K562 (cell line): ENCODE results near the gene CLCNKA. TPM values are rescaled to one million over a fixed set of nuclear protein-coding genes. Genes with fewer than 3 reads are reported as not detected.

Source experiments
- ARID2 ChIP-seq: fragments of 450-650 bp; IDR thresholded peaks from 2 replicates; pipeline ENCODE4 v1.6.1; 2017; ENCODE audit warnings: antibody characterized with exemption, mild to moderate bottlenecking
- ATF7 ChIP-seq: fragments of 450-650 bp; IDR thresholded peaks from 2 replicates; pipeline ENCODE4 v1.7.1; 2014; ENCODE audit warnings: mild to moderate bottlenecking, moderate library complexity
- BACH1 ChIP-seq: fragments of 200-800 bp; sonication (Bioruptor generic); IDR thresholded peaks from 2 replicates; pipeline ENCODE4 v1.6.1; 2016; ENCODE audit warnings: missing genetic modification characterization, missing compliant biosample characterization
- FOS ChIP-seq: IDR thresholded peaks from 3 replicates; pipeline ENCODE4 v1.6.1; 2011; ENCODE audit not compliant: insufficient read length; ENCODE audit errors: extremely low read depth
- FOXP4 ChIP-seq: sonication (generic); formaldehyde crosslinking; IDR thresholded peaks from 2 replicates; pipeline ENCODE4 v1.8.0; 2022; ENCODE audit warnings: mild to moderate bottlenecking, missing genetic modification reagents, borderline replicate concordance
- GATA2 ChIP-seq: sonication (generic); formaldehyde crosslinking; IDR thresholded peaks from 2 replicates; pipeline ENCODE4 v1.4.0; 2020; ENCODE audit warnings: mild to moderate bottlenecking, missing genetic modification reagents
- IRF9 ChIP-seq: fragments of 450-650 bp; IDR thresholded peaks from 2 replicates; pipeline ENCODE4 v1.6.1; 2016; ENCODE audit warnings: missing biosample characterization, missing genetic modification characterization
- MAX ChIP-seq: sonication (generic); formaldehyde crosslinking; IDR thresholded peaks from 2 replicates; pipeline ENCODE4 v1.9.0; 2022; ENCODE audit warnings: mild to moderate bottlenecking, missing genetic modification reagents
- RBM39 ChIP-seq: fragments of 200-400 bp; formaldehyde crosslinking; optimal IDR thresholded peaks from 2 replicates; pipeline ENCODE3; 2018; ENCODE audit warnings: low read depth, low read length
- SMARCC2 ChIP-seq: fragments of 450-650 bp; IDR thresholded peaks from 2 replicates; pipeline ENCODE4 v1.6.1; 2017; ENCODE audit warnings: antibody characterized with exemption, moderate library complexity, mild to moderate bottlenecking, low read depth
- ZBTB5 ChIP-seq: fragments of 450-650 bp; IDR thresholded peaks from 2 replicates; pipeline ENCODE4 v1.6.1; 2017; ENCODE audit warnings: antibody characterized with exemption
- ZNF146 ChIP-seq: IDR thresholded peaks from one replicate; pipeline ENCODE4 v1.6.1; 2018; ENCODE audit warnings: missing compliant biosample characterization; ENCODE audit not compliant: unreplicated experiment
- polyA plus RNA-seq, 8 experiments: library from polyadenylated mRNA; depleted of rRNA in 4 of 8; stranded (reverse) in 5 of 8; unstranded in 3 of 8; fragments of >200 nt; fragmentation: Nextera tagmentation in 2 of 8; fragmentation: Illumina TruSeq in 1 of 8; extraction: Ambion mirVana in 2 of 8; extraction: Trizol in 1 of 8; gene quantifications; 2 replicates each; pipeline versions ENCODE4 v1.2.1 to v1.2.3, GENCODE V29; 2011 to 2014; ENCODE audit warnings: inconsistent platforms in 1 of 8, missing spikeins in 1 of 8
- total RNA-seq, 7 experiments: library from RNA; depleted of rRNA in 6 of 7; stranded (reverse); fragments of >200 nt in 6 of 7; fragmentation: Illumina TruSeq in 2 of 7; extraction: Trizol in 2 of 7; gene quantifications; 2 replicates each; pipeline versions ENCODE4 v1.2.1 to v1.2.3, GENCODE V29; 2011 to 2021; ENCODE audit warnings: low replicate concordance in 1 of 7
- TF ChIP-seq, protein P1 (sequence below): sonication (generic); formaldehyde crosslinking; IDR thresholded peaks from 2 replicates; pipeline ENCODE4 v1.9.0; 2022; ENCODE audit warnings: mild to moderate bottlenecking, missing genetic modification reagents
- TF ChIP-seq, protein P2 (sequence below): fragments of 250-450 bp; sonication (Bioruptor Pico); IDR thresholded peaks from 2 replicates; pipeline ENCODE4 v1.4.0; 2020; ENCODE audit warnings: mild to moderate bottlenecking, moderate library complexity, borderline replicate concordance
- TF ChIP-seq, protein P3 (sequence below), 2 experiments: fragments of 450-650 bp; conservative IDR thresholded peaks; 2 replicates each; pipeline ENCODE4 v1.6.1; 2017; ENCODE audit warnings: mild to moderate bottlenecking in 2 of 2, moderate library complexity in 2 of 2

Gene CLCNKA
- total and polyA plus RNA-seq, 9 of the 15 experiments (the other 6 are each of a cell fraction or from before 2014, with no cell fraction given) = 0.03 to 0.37 (median 0.10) TPM; not detected in 3

DNA sequence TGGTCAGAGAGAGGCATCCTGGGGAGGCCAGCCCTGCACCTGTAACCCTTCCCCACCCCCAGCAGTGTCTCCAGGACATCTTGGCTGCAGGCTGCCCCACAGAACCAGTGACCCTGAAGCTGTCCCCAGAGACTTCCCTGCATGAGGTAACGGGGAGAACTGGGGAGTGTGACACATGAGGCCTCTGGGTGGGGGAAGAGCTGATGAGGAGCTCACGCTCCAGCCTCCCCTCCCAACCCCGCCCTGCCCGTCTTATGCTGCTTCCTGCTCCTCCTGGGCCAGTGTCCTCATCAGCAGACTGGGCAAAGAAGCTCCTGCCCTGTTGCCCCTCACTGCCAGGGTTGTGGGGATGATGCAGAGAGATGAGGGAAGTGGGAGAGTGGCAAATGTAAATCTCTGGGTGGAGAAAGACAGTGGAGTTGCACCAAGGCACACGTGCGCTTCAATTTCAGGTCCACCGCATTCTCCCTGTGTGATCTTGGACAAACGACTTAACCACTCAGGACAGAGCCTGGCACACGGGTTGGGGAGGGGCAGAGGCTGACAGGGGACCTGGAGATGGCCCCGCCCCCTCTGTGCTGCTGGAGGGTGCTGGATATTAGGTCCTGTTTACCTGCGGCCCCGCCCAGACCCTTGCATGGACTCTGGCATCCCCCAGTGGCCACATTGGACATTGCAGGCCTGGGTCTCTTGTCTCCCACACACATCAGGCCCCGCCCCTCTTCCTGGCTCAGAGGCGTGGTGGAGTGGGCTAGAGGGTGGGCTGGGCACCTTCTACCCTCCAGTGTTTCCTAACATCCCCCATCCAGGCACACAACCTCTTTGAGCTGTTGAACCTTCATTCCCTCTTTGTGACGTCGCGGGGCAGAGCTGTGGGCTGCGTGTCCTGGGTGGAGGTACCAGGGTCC, 34.0 kb downstream of the CLCNKA start (continued):
- no peak for TF ChIP-seq SMARCC2
- TF ChIP-seq FOS = no peak
- TF ChIP-seq, protein P1, sequence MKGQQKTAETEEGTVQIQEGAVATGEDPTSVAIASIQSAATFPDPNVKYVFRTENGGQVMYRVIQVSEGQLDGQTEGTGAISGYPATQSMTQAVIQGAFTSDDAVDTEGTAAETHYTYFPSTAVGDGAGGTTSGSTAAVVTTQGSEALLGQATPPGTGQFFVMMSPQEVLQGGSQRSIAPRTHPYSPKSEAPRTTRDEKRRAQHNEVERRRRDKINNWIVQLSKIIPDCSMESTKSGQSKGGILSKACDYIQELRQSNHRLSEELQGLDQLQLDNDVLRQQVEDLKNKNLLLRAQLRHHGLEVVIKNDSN (CRISPR knock-in tag) = 0 out of 2 replicates have a peak, but pooled peaks have one; percentile 16
- TF ChIP-seq, protein P2, sequence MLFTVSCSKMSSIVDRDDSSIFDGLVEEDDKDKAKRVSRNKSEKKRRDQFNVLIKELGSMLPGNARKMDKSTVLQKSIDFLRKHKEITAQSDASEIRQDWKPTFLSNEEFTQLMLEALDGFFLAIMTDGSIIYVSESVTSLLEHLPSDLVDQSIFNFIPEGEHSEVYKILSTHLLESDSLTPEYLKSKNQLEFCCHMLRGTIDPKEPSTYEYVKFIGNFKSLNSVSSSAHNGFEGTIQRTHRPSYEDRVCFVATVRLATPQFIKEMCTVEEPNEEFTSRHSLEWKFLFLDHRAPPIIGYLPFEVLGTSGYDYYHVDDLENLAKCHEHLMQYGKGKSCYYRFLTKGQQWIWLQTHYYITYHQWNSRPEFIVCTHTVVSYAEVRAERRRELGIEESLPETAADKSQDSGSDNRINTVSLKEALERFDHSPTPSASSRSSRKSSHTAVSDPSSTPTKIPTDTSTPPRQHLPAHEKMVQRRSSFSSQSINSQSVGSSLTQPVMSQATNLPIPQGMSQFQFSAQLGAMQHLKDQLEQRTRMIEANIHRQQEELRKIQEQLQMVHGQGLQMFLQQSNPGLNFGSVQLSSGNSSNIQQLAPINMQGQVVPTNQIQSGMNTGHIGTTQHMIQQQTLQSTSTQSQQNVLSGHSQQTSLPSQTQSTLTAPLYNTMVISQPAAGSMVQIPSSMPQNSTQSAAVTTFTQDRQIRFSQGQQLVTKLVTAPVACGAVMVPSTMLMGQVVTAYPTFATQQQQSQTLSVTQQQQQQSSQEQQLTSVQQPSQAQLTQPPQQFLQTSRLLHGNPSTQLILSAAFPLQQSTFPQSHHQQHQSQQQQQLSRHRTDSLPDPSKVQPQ (CRISPR knock-in tag) = no peak
- TF ChIP-seq RBM39 = peak; percentile 25
- peak; percentile 57 for TF ChIP-seq MAX (CRISPR knock-in tag)
- TF ChIP-seq GATA2 (CRISPR knock-in tag) = 0 out of 2 replicates have a peak, but pooled peaks have one; percentile 21
- TF ChIP-seq ZBTB5 = no peak
- TF ChIP-seq ARID2 = peak; percentile 91
- TF ChIP-seq BACH1 (tag) = no peak
- TF ChIP-seq ZNF146 (CRISPR knock-in tag) = no peak
- TF ChIP-seq ATF7 = peak; percentile 44; the same call in 1 of the 2 replicates
- no peak for TF ChIP-seq IRF9 (tag)
- TF ChIP-seq, protein P3, sequence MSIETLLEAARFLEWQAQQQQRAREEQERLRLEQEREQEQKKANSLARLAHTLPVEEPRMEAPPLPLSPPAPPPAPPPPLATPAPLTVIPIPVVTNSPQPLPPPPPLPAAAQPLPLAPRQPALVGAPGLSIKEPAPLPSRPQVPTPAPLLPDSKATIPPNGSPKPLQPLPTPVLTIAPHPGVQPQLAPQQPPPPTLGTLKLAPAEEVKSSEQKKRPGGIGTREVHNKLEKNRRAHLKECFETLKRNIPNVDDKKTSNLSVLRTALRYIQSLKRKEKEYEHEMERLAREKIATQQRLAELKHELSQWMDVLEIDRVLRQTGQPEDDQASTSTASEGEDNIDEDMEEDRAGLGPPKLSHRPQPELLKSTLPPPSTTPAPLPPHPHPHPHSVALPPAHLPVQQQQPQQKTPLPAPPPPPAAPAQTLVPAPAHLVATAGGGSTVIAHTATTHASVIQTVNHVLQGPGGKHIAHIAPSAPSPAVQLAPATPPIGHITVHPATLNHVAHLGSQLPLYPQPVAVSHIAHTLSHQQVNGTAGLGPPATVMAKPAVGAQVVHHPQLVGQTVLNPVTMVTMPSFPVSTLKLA (conservative IDR thresholded peaks at IDR 0.05) = peak; percentile 70 to 72
- no peak; the same call in 1 of the 2 replicates for TF ChIP-seq FOXP4 (CRISPR knock-in tag)
